ENCODE measurements around the gene DCAF17. TPM values are rescaled to one million over a fixed set of nuclear protein-coding genes. Genes with fewer than 3 reads are reported as not detected.

Gene DCAF17
- total RNA-seq, 5 donors from 2014 or later (not counting 1 experiment from before 2014, with no cell fraction given): 21.1 to 24.6 (median 23.9) TPM

DNA sequence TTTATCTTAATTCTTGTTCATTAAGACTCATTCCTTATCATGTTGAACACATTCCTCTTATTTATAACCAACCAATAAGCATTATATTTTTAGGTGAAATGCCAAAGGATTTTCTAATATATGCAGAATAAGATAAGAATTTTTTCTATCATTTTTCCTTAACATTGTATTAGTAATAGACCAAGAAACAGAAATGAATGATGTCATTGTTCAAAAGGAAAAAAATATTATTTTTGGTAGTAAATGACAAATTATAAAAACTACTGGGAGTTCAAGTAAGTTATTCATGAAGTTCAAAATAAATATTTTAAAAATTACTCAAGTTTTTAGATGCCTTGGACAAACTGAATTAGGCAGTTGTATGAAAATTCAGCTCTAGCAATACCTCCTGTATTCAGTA is 25.5 kb downstream of the DCAF17 start:
- DNase-seq (no peak), ATAC-seq (replicated peaks in 1 of 4) (no peak)
- ChIA-PET POLR2A (interaction anchor here in 1 of 2 donors (0.7 kb wide), 1 partner anchor 11 kb away, joined by 18 read pairs; no protein-coding TSS in a partner anchor), CTCF (interaction anchor here in 1 of 2 donors (0.6 kb wide), 1 partner anchor 249 kb away, joined by 3 read pairs; no protein-coding TSS in a partner anchor)
- Histone ChIP-seq H3K27me3 (replicated peaks in 1 of 2; ENCODE audit: control insufficient read depth in 2 of 2, extremely low read depth in 1 of 2, insufficient read depth in 2 of 2, low read length in 1 of 2) (no peaks in the 10 kb centered on the region), H3K4me3 (ENCODE audit: control insufficient read depth in 1 of 2, extremely low read depth in 1 of 2, low read length in 1 of 2) (no peak overlapping the region), H3K9me3 (no peaks in the 10 kb centered on the region), H3K4me1 (ENCODE audit: control insufficient read depth in 1 of 2, extremely low read depth in 1 of 2, insufficient read depth in 2 of 2, low read length in 2 of 2) (no peaks in the 10 kb centered on the region), H3K36me3 (ENCODE audit: control insufficient read depth in 2 of 2, extremely low read depth in 1 of 2, insufficient read depth in 1 of 2, low read length in 1 of 2) (peaks cover 3 to 31% of the 10 kb centered on the region in 2 donors), H3K27ac (ENCODE audit: low read length) (no peak overlapping the region)
- Mint-ChIP-seq H3K9me3 (peaks cover 0 to 5% (median 0%) of the 10 kb centered on the region in 3 donors), H3K36me3 (peaks cover 54% of the 10 kb centered on the region), H3K27me3 (no peaks in the 10 kb centered on the region), H3K4me1 (peaks cover 2 to 4% (median 4%) of the 10 kb centered on the region in 3 donors), H3K4me3 (no peak overlapping the region), H3K27ac (no peak overlapping the region)

GRCh38 chr2:171460537-171460936 is 26.5 kb downstream of the DCAF17 start:
- Mint-ChIP-seq H3K36me3 (peaks cover 47% of the 10 kb centered on the region), H3K27ac (no peak overlapping the region), H3K4me1 (peaks cover 2 to 4% (median 4%) of the 10 kb centered on the region in 3 donors), H3K4me3 (no peak overlapping the region), H3K9me3 (peaks cover 0 to 5% (median 0%) of the 10 kb centered on the region in 3 donors), H3K27me3 (no peaks in the 10 kb centered on the region)
- no peak overlapping the region for H3K27ac ChIP-seq (ENCODE audit: low read length)
- H3K27me3 ChIP-seq (replicated peaks in 1 of 2; ENCODE audit: control insufficient read depth in 2 of 2, extremely low read depth in 1 of 2, insufficient read depth in 2 of 2, low read length in 1 of 2): no peaks in the 10 kb centered on the region
- ATAC-seq (replicated peaks in 1 of 4): no peak
- ChIA-PET POLR2A (no interaction called here), CTCF (no interaction called here)
- H3K9me3 ChIP-seq: no peaks in the 10 kb centered on the region
- no peaks in the 10 kb centered on the region for H3K4me1 ChIP-seq (ENCODE audit: control insufficient read depth in 1 of 2, extremely low read depth in 1 of 2, insufficient read depth in 2 of 2, low read length in 2 of 2)
- H3K36me3 ChIP-seq (ENCODE audit: control insufficient read depth in 2 of 2, extremely low read depth in 1 of 2, insufficient read depth in 1 of 2, low read length in 1 of 2): peaks cover 3 to 25% of the 10 kb centered on the region in 2 donors
- 86% methylated on average over 1 of the region's 1 CpG for WGBS (ENCODE audit: insufficient coverage)
- no peak for DNase-seq
- no peak overlapping the region for H3K4me3 ChIP-seq (ENCODE audit: control insufficient read depth in 1 of 2, extremely low read depth in 1 of 2, low read length in 1 of 2)

- Mint-ChIP-seq H3K9me3 (no peaks in the 10 kb centered on the region), H3K27me3 (no peaks in the 10 kb centered on the region), H3K36me3 (peaks cover 56% of the 10 kb centered on the region), H3K27ac (no peak overlapping the region), H3K4me1 (no peaks in the 10 kb centered on the region), H3K4me3 (no peak overlapping the region)
- ChIA-PET CTCF (no interaction called here), POLR2A (no interaction called here)
- no peak for ATAC-seq (replicated peaks in 1 of 4)
- Histone ChIP-seq H3K4me3 (ENCODE audit: control insufficient read depth in 1 of 2, extremely low read depth in 1 of 2, low read length in 1 of 2) (no peak overlapping the region), H3K4me1 (ENCODE audit: control insufficient read depth in 1 of 2, extremely low read depth in 1 of 2, insufficient read depth in 2 of 2, low read length in 2 of 2) (no peaks in the 10 kb centered on the region), H3K27me3 (replicated peaks in 1 of 2; ENCODE audit: control insufficient read depth in 2 of 2, extremely low read depth in 1 of 2, insufficient read depth in 2 of 2, low read length in 1 of 2) (no peaks in the 10 kb centered on the region), H3K27ac (ENCODE audit: low read length) (no peak overlapping the region), H3K36me3 (ENCODE audit: control insufficient read depth in 2 of 2, extremely low read depth in 1 of 2, insufficient read depth in 1 of 2, low read length in 1 of 2) (peaks cover 3 to 34% of the 10 kb centered on the region in 2 donors), H3K9me3 (no peaks in the 10 kb centered on the region)
- WGBS (ENCODE audit: insufficient coverage): no CpG with 5 or more reads among the region's 4 CpGs
- no peak for DNase-seq
These were observed 35.1 kb downstream of the DCAF17 start for GRCh38 chr2:171469176-171469575.

DNA sequence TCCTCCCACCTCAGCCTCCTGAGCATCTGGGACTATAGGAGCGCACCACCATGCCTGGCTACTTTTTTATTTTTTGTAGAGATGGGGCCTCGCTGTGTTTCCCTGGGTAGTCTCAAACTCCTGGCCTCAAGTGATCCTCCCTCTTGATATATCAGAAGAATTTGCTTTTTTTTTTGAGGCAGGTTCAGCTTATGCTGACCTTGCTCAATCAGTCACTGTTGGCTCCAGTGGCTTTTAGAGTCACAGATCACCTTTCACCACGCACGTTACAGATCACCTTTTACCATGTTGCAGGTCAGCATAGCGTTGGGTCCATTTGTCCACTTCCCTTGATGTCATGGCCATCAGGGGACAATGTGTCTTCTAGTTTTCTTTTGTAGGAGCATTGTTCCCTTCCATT is 36.1 kb downstream of the DCAF17 start:
- ChIA-PET POLR2A (interaction anchor here in 1 of 2 donors (0.7 kb wide), 1 partner anchor 884 kb away, joined by 3 read pairs; no protein-coding TSS in a partner anchor), CTCF (no interaction called here)
- H3K27ac ChIP-seq (ENCODE audit: low read length): no peak overlapping the region
- Mint-ChIP-seq H3K27me3 (no peaks in the 10 kb centered on the region), H3K4me3 (no peak overlapping the region), H3K9me3 (no peaks in the 10 kb centered on the region), H3K27ac (no peak overlapping the region), H3K4me1 (no peaks in the 10 kb centered on the region), H3K36me3 (peaks cover 61% of the 10 kb centered on the region)
- H3K4me3 ChIP-seq (ENCODE audit: control insufficient read depth in 1 of 2, extremely low read depth in 1 of 2, low read length in 1 of 2): no peak overlapping the region
- H3K4me1 ChIP-seq (ENCODE audit: control insufficient read depth in 1 of 2, extremely low read depth in 1 of 2, insufficient read depth in 2 of 2, low read length in 2 of 2): no peaks in the 10 kb centered on the region
- no peak for DNase-seq
- 79% methylated on average over 2 of the region's 5 CpGs for WGBS (ENCODE audit: insufficient coverage)
- H3K36me3 ChIP-seq (ENCODE audit: control insufficient read depth in 2 of 2, extremely low read depth in 1 of 2, insufficient read depth in 1 of 2, low read length in 1 of 2): peaks cover 3 to 42% of the 10 kb centered on the region in 2 donors
- ATAC-seq (replicated peaks in 1 of 4): no peak
- no peaks in the 10 kb centered on the region for H3K27me3 ChIP-seq (replicated peaks in 1 of 2; ENCODE audit: control insufficient read depth in 2 of 2, extremely low read depth in 1 of 2, insufficient read depth in 2 of 2, low read length in 1 of 2)
- H3K9me3 ChIP-seq: no peaks in the 10 kb centered on the region

DNA sequence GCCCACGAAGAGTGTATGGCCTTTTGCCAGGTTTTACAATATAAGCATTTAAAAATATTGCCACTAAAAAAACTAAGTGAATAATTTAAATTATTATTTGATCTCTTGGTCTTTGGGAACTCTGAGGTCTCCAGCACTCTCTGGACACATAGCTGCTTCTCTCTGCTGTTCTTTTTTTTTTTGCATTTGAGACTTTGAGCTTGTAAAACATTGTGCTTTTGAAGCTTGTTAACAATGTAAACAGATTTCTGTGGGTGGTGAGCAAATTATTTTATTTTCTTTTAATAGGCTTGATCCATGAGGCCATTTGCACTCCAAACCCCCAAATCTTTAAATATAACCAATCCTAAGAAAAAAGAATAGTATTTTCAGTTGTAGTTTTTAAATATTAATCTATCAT is 42.0 kb downstream of the DCAF17 start:
- no peaks in the 10 kb centered on the region for H3K4me1 ChIP-seq (ENCODE audit: control insufficient read depth in 1 of 2, extremely low read depth in 1 of 2, insufficient read depth in 2 of 2, low read length in 2 of 2)
- Mint-ChIP-seq H3K4me1 (no peaks in the 10 kb centered on the region), H3K4me3 (no peak overlapping the region), H3K27me3 (no peaks in the 10 kb centered on the region), H3K9me3 (no peaks in the 10 kb centered on the region), H3K36me3 (peaks cover 59% of the 10 kb centered on the region), H3K27ac (no peak overlapping the region)
- ChIA-PET POLR2A (interaction anchor here in 1 of 2 donors (0.5 kb wide), 1 partner anchor 414 kb away, joined by 3 read pairs; no protein-coding TSS in a partner anchor), CTCF (no interaction called here)
- no CpG with 5 or more reads among the region's 1 CpG for WGBS (ENCODE audit: insufficient coverage)
- no peaks in the 10 kb centered on the region for H3K9me3 ChIP-seq
- H3K27ac ChIP-seq (ENCODE audit: low read length): no peak overlapping the region
- no peak for ATAC-seq (replicated peaks in 1 of 4)
- DNase-seq: no peak
- no peak overlapping the region for H3K4me3 ChIP-seq (ENCODE audit: control insufficient read depth in 1 of 2, extremely low read depth in 1 of 2, low read length in 1 of 2)
- peaks cover 0 to 61% of the 10 kb centered on the region in 2 donors for H3K36me3 ChIP-seq (ENCODE audit: control insufficient read depth in 2 of 2, extremely low read depth in 1 of 2, insufficient read depth in 1 of 2, low read length in 1 of 2)
- H3K27me3 ChIP-seq (replicated peaks in 1 of 2; ENCODE audit: control insufficient read depth in 2 of 2, extremely low read depth in 1 of 2, insufficient read depth in 2 of 2, low read length in 1 of 2): no peaks in the 10 kb centered on the region

DNA sequence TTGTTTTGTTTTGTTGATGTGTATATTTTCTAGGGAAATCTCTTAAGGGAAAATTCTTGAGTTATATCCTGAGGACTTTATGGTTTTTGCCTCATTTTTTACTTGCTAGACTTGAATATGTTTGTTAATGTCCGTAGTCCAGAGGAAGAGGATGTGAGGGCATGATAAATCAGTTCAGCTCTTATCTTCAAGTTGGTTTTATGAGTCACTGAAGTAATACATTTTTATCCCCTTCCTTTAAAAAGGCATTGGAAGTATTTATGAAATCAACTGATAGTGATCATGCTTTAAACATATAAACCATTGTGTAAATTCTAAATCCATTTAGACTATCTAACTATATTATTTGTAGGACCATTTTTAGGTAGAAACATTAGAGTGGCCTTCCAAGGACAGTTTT is 44.3 kb downstream of the DCAF17 start:
- H3K27me3 ChIP-seq (replicated peaks in 1 of 2; ENCODE audit: control insufficient read depth in 2 of 2, extremely low read depth in 1 of 2, insufficient read depth in 2 of 2, low read length in 1 of 2): no peaks in the 10 kb centered on the region
- no peaks in the 10 kb centered on the region for H3K9me3 Mint-ChIP-seq
- ChIA-PET POLR2A (no interaction called here), CTCF (no interaction called here)
- peaks cover 71% of the 10 kb centered on the region for H3K36me3 Mint-ChIP-seq
- DNase-seq (no peak), ATAC-seq (replicated peaks in 1 of 4) (no peak)
- no peaks in the 10 kb centered on the region for H3K4me1 ChIP-seq (ENCODE audit: control insufficient read depth in 1 of 2, extremely low read depth in 1 of 2, insufficient read depth in 2 of 2, low read length in 2 of 2)
- no peaks in the 10 kb centered on the region for H3K27me3 Mint-ChIP-seq
- peaks cover 0 to 8% (median 3%) of the 10 kb centered on the region in 3 donors for H3K4me1 Mint-ChIP-seq
- no peak overlapping the region for H3K4me3 ChIP-seq (ENCODE audit: control insufficient read depth in 1 of 2, extremely low read depth in 1 of 2, low read length in 1 of 2)
- H3K36me3 ChIP-seq (ENCODE audit: control insufficient read depth in 2 of 2, extremely low read depth in 1 of 2, insufficient read depth in 1 of 2, low read length in 1 of 2): peaks cover 0 to 65% of the 10 kb centered on the region in 2 donors
- H3K9me3 ChIP-seq: no peaks in the 10 kb centered on the region
- no peak overlapping the region for H3K27ac ChIP-seq (ENCODE audit: low read length)
- H3K27ac Mint-ChIP-seq: no peak overlapping the region
- no CpG with 5 or more reads among the region's 1 CpG for whole genome bisulfite sequencing (ENCODE audit: insufficient coverage)
- H3K4me3 Mint-ChIP-seq: no peak overlapping the region

All from T-cell (primary cell).